Activated CD8-positive, alpha-beta memory T cell treated with anti-CD3 and anti-CD28 coated beads, Interleukin-2, amount 50 U/mL, for 24 hours (primary cell): ENCODE results near the gene MUC3A.
"Not testable (repeated sequence)": the region's sequence is repeated elsewhere in the genome, so short reads cannot be mapped to it uniquely, and the experiment has no call there.

Experiments used
- DNase-seq: peaks from one replicate; pipeline ENCODE4 v3.0.0-alpha.2; 2020; ENCODE audit errors: extremely low read depth

MUC3A gene, protein sequence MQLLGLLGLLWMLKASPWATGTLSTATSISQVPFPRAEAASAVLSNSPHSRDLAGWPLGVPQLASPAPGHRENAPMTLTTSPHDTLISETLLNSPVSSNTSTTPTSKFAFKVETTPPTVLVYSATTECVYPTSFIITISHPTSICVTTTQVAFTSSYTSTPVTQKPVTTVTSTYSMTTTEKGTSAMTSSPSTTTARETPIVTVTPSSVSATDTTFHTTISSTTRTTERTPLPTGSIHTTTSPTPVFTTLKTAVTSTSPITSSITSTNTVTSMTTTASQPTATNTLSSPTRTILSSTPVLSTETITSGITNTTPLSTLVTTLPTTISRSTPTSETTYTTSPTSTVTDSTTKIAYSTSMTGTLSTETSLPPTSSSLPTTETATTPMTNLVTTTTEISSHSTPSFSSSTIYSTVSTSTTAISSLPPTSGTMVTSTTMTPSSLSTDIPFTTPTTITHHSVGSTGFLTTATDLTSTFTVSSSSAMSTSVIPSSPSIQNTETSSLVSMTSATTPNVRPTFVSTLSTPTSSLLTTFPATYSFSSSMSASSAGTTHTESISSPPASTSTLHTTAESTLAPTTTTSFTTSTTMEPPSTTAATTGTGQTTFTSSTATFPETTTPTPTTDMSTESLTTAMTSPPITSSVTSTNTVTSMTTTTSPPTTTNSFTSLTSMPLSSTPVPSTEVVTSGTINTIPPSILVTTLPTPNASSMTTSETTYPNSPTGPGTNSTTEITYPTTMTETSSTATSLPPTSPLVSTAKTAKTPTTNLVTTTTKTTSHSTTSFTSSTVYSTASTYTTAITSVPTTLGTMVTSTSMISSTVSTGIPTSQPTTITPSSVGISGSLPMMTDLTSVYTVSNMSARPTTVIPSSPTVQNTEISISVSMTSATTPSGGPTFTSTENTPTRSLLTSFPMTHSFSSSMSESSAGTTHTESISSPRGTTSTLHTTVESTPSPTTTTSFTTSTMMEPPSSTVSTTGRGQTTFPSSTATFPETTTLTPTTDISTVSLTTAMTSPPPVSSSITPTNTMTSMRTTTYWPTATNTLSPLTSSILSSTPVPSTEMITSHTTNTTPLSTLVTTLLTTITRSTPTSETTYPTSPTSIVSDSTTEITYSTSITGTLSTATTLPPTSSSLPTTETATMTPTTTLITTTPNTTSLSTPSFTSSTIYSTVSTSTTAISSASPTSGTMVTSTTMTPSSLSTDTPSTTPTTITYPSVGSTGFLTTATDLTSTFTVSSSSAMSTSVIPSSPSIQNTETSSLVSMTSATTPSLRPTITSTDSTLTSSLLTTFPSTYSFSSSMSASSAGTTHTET (N-terminal part only)

DNA sequence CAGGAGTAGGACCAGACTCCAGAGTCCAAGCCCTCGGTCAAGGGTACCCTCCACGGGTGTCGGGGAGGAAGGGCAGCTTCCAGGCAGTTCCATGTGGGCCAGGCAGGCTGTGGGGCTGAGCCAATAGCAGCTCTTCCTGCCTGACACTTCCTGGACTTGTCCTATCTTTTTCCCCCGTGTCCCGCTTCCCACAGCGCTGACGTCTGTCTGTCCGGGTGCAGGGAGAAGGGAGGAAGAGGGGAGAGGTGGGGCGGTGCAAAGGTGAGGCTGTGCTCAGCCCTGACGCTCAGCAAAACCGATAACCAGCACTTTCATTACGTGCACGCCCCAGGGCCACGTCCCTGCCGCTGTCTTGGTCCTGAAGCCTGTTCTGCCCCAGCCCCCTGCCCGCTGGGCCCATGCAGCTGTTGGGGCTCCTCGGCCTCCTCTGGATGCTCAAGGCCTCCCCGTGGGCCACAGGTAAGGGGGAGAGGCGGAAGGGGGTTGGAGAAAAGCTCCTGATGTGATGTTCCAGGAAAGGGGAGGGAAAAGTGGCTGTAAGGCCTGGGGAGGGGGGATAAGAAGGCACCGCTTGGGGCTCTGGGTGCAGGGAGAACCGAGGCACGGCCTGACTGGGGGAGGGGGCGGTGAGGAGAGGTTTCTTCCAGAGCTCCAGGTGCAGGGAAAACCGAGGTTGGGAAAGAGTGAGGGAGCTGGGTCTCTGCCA lies at the start of gene MUC3A:
TSS of gene MUC3A (plus strand) at position 308 of the 706 bp plus-strand sequence. CDS start at position 399, 91 bp downstream.
- DNase-seq, result no peak

DNA sequence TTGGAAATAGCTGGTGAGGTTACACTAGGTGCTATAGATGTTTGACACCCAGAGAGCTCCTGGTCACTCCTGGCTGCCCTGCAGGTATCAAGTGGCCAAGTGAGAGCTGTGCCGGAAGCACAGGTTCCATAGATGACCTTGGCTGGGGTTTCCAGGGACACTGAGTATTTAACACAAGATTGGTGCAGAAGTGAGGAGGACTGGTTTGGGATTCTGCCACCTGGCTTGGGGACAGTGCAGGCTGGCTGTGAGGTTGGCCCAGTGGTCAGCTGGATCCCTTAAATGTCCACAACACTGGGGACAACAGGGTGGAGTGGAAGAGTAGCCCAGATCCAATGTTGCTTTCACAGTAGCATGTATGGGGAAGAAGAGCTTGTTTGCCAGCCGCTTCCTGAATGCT lies 48.4 kb upstream of the MUC3A start:
- no peak for DNase-seq

DNA sequence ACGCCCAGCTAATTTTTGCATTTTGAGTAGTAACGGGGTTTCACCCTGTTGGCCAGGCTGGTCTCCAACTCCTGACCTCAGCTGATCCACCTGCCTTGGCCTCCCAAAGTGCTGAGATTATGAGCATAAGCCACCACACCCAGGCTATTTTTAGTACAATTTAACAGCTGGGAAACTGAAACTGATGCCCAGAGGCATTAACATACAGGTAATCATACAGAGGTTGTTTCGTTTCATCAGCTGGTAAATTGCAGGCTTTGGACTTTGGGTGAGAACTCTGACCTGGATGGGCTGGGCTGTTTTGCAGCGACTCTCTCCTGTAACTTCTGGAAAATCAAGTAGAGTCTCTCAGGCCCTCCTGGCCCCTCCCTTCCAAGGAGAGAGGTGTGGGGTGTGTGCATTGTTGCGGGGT lies 47.4 kb upstream of the MUC3A start:
- DNase-seq, result no peak

DNA sequence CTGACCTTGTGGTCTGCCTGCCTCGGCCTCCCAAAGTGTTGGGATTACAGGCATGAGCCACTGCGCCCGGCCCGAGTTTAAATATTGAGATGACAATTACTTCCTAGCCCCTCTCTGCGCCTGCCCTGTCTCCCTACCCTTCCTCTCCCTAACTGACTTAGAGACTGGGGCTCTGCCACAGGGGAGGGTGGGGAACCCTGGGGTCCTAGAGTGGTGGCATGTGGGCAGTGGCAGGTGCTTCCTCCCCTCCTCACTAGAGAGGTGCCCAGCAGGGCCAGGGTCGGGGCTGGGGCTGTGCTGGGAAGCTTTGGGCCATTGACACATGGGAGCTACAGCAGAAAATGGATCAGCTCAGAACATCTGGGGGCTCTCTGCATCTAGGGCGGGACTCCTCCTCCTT lies 46.7 kb upstream of the MUC3A start:
- no peak for DNase-seq

DNA sequence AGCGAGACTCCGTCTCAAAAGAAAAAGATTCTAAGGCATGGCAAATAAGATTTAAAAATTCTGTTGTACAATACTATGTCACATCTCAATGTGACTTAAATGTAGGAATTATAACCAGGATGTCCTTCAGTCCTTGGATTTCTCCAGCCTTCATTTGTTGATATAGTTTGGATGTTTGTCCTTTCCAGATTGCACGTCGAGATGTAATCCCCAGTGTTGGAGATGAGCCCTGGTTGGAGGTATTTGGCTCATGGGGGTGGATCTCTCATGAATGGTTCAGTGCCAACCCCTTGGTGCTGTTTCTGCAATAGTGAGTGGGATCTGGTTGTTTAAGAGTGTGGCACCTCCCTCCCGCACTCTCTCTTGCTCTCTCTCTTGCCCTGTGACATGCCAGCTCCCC lies 40.8 kb upstream of the MUC3A start:
- no peak for DNase-seq

DNA sequence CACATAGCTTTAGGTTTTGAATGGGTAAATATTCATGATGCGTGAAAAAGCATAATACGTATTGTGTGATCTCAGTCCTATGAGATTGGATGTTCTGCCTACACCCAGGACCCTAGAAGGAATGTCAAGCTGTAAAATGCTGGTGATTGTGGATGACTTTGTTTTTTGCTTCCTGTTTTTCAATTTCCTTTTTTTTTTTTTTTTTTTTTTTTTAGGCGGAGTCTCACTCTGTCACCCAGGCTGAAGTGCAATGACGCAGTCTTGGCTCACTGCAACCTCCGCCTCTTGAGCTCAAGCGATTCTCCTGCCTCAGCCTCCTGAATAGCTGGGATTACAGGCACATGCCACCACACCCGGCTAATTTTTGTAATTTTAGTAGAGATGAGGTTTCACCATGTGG lies 38.9 kb upstream of the MUC3A start:
- not testable (repeated sequence) for DNase-seq

DNA sequence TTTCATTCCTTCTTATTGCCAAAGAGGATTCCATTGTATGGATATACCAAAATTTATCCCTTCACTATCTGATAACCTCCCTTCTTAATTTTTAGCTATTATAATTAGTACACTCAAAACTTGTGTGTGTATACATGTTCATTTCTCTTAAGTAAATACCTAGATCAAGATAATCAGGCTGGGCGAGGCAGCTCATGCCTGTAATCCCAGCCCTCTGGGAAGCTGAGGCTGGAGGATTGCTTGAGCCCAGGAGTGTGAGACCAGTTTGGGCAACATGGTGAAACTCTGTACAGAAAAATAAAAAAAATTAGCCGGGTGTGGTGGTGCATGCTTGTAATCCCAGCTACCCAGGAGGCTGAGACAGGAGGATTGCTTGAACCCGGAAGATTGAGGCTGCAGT lies 37.9 kb upstream of the MUC3A start:
- DNase-seq, result no peak

DNA sequence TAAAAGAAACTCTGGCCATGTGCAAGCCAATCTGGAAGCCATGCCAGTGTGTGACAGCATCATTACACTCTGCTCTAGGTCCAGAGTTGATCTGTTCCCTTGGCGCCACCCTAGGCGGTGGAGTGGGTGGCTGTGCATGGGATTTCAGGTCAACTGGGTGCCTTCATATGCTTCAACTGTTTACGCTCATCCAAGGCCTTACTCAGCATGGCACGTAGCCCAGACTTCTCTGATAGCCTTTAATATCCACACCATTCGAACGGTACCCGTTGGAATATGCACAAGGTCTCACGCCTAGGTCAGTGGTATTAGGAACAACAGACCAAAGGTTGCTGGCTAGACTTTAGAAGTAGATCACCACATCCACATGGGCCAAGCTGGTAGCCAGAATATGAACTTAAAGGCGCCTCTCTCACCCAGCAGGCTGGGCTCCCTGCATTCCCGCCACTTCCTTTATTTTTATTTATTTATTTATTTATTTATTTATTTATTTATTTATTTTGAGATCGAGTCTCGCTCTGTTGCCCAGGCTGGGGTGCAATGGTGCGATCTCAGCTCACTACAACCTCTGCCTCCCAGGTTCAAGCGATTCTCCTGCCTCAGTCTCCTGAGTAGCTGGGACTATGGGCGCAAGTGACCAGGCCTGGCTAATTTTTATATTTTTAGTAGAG lies 35.0 kb upstream of the MUC3A start:
- DNase-seq, result no peak

DNA sequence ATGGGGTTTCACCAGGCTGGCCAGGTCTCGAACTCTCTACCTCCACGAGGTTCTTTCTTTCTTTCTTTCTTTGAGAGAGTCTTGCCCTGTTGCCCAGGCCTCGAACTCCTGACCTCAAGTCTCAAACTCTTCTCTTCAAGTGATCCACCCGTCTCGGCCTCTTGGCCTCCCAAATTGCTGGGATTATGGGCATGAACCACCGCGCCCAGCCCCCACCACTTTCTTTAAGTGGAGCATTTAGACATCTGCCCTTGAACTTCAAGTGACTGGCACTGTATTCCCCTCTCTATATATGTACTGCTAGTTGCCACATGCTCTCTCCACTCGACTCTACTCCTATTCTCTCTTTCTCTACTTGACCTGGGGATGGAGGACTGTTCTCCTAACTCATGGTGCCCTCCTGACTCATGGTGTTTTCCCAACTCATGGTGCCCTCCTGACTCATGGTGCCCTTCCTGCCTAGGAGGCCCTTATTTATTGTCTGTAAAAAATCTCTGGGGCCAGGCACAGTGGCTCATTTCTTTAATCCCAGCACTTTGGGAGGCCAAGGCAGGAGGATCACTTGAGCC lies 34.4 kb upstream of the MUC3A start:
- DNase-seq, result no peak

DNA sequence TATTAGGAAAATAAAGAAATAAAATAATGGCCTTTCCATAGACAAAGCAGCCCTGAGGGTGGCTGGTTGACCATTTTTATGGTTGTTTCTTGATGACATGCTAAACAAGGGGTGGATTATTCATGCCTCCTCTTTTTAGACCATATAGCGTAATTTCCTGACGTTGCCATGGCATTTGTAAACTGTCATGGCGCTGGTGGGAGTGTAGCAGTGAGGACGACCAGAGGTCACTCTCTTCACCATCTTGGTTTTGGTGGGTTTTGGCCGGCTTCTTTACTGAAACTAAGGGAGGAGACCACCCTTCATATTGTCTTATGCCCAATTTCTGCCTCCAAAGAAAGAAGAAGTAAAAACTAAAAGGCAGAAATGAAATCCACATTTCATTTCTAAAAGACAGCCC lies 30.0 kb upstream of the MUC3A start:
- DNase-seq, result not testable (repeated sequence)

DNA sequence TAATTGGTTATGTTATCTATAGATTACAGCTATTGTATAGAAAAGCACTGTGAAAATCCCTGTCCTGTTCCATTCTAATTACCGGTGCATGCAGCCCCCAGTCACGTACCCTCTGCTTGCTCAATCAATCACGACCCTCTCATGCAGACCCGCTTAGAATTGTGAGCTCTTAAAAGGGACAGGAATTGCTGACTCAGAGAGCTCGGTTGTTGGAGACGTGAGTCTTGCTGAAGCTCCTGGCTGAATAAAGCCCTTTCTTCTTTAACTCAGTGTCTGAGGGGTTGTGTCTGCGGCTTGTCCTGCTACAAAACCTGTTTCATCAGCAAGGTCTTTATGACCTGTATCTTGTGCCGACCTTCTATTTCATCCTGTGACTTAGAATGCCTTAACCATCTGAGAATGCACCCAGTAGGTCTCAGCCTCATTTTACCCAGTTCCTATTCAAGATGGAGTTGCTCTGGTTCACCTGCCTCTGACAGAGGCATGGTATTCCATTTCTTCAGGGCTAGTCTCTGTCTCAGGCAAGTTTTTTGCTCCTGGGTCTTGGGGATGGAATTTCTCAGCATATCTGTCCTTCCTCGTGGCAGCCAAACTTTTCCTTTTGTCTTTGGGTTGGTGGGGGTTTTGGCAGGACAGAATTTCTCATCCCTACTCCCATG lies 29.4 kb upstream of the MUC3A start:
- DNase-seq, result not testable (repeated sequence)

DNA sequence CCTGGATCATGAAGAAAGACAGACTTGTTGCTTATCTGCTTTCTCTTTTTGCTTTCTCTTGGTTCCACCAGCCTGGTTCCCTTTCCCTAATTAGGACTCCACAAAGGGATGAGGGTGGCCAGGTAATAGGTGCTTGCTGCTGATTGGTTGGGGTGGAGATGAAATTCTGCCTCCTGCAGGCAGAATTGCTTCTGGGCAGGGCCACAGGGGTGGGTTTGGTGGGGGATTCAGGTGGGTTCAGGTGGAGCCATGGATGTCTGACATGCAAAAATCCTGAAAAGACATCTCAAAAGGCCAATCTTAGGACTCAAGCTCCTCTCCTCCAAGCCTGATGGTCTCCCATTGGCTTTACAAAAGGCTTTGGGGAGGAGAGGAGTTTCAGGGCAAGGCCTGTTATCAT lies 28.3 kb upstream of the MUC3A start:
- no peak for DNase-seq

DNA sequence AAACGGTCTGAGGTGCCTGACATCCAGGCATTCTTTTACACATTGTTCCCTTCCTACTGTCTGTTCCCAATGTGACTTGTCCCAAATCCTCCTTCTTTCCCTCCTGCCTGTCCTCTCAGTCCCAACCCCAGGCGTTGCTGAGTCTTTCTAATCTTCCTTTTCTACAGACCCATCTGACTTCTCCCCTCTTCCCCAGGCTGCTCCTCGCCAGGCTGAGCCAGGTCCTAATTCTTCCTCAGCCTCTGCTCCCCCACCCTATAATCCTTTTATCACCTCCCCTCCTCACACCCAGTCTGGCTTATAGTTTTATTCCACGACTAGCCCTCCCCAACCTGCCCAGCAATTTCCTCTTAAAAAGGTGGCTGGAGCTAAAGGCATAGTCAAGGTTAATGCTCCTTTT lies 25.7 kb upstream of the MUC3A start:
- not testable (repeated sequence) for DNase-seq

DNA sequence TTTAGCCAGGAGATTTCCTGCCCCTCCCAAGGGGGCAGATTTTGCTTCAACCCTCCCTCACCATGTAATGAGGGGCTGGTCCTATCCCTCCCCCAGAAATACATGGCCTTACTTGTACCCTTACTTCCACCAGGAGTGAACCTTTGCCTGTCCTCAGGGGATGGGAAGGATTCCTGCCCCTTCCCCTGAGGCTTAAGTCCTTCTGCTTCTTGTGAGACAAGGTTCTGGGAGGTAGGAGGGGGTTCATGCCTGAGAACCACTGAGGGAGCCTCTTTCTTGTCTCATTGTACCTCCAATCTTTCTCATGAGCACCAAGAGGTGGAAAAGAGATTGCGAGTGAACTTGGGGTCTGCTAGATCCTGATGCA lies 19.5 kb upstream of the MUC3A start:
- DNase-seq, result no peak

DNA sequence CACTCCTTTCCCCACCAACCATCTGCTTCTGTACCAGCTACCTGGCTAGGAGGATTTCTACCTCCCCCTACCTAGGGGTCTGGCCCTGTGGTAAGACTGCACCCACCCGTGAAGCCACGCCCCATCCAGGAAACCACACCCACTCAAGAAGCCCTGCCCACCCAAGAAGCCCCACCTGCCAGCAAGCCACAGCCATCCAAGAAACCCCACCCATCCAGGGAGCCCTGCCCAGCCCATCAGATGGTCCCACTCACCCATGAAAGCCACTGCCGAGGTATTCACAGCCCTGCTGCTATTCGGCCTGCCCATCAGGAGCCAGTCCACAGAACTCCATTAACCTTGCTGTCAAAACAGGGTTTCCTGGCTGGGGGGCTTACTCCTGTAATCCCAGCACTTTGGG lies 15.6 kb upstream of the MUC3A start:
- DNase-seq, result no peak

DNA sequence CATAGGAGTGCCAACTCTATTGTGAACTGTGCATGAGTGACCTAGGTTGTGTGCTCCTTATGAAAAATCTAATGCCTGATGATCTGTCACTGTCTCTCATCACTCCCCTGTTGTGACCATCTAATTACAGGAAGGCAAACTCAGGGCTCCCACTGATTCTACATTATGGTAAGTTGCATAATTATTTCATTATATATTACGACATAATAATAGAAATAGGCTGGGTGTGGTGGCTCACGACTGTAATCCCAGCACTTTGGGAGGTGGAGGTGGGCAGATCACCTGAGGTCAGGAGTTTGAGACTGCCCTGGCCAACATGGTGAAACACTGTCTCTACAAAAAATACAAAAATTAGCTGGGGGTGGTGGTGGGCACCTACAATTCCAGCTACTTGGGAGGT lies 14.0 kb upstream of the MUC3A start:
- DNase-seq, result not testable (repeated sequence)

DNA sequence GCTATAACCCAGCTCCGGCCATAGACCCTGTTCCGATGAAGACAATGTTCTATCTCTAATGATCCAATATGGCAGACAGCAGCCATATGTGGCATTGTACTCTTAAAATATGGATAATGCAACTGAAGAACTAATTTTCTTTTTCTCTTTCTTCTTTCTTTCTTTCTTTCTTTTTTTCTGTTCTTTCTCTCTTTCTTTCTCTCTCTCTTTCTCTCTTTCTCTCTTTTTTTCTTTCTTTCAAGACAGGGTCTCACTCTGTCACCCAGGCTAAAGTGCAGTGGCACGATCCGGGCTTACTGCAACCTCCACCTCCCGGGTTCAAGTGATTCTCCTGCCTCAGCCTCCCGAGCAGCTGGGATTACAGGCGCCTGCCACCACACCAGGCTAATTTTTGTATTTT lies 13.2 kb upstream of the MUC3A start:
- DNase-seq, result not testable (repeated sequence)

DNA sequence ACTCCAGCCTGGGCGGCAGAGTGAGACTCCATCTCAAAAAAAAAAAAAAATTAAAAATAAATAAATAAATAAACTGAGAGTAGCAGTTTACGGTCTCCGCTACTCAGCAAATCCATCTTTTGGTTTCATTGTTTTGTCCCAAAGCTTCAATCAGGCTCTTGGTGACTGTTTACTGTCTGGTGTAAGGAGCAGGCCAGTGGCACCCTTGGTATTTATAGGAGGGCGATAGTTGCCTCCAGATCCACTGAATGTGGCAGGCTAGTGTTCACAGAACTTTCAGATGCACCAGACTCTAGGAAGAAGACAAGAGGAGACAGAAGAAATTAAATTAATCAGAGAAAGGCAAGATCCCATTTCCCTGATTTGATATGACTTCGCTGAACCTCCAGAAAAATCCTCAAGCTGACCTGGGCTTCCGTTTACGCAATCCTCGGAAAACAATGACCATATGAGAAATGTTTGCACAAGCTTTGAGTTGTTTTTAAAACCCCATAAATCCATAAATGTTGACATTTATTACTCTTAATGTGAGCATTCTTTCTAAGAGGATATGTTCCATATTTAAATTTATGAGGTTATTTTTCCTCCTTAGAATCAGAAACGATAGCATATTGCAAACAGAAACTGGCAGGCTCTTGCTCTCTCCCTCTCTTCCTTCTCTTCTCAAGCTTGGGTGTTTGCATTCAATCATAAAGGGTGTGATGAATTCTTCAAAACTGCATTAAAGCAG lies 7.1 kb upstream of the MUC3A start:
- no peak for DNase-seq

DNA sequence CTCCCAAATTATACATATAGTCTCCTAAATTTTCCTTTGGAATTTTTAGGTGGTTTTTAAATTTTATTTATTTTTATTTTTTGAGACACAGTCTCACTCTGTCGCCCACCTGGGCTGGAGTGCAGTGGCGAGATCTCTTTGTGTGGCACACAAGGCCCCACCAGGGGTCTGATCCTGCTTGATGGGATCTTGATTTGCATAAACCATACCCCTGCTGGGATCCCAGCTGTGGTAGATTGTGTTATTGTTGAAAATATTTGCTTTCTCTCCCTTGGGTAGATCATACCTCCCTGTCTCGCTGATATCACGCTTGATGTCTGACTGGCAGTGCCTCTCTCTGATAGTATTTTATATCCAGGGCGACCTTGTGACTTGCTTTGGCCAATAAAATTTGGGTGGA lies 5.6 kb upstream of the MUC3A start:
- DNase-seq, result no peak
